Measurements from ENCODE around the gene NR1H2. TPM values are rescaled to one million over a fixed set of nuclear protein-coding genes. Genes with fewer than 3 reads are reported as not detected.

The NR1H2 gene
- total RNA-seq, 1 donor, result 71.2 TPM

- H3K4me3 ChIP-seq (ENCODE audit: low read depth, low read length), result no peak overlapping the region
- no peak for DNase-seq (ENCODE audit: low read depth)
- no peak for TF ChIP-seq CTCF (IDR thresholded peaks at IDR 0.05; ENCODE audit: insufficient read depth, low read depth, low read length)
Measured at GRCh38 chr19:50420127-50420526, 43.9 kb downstream of the NR1H2 start.

- no peak overlapping the region for H3K4me3 ChIP-seq (ENCODE audit: low read depth, low read length)
- TF ChIP-seq CTCF (IDR thresholded peaks at IDR 0.05; ENCODE audit: insufficient read depth, low read depth, low read length), result no peak
- DNase-seq (ENCODE audit: low read depth), result no peak
Measured at GRCh38 chr19:50420808-50421207, 44.6 kb downstream of the NR1H2 start.

- no peak for DNase-seq (ENCODE audit: low read depth)
- TF ChIP-seq CTCF (IDR thresholded peaks at IDR 0.05; ENCODE audit: insufficient read depth, low read depth, low read length), result no peak
- H3K4me3 ChIP-seq (ENCODE audit: low read depth, low read length), result no peak overlapping the region
Measured at GRCh38 chr19:50422397-50423278, 46.4 kb downstream of the NR1H2 start.

- no peak for DNase-seq (ENCODE audit: low read depth)
- TF ChIP-seq CTCF (IDR thresholded peaks at IDR 0.05; ENCODE audit: insufficient read depth, low read depth, low read length), result no peak
- no peak overlapping the region for H3K4me3 ChIP-seq (ENCODE audit: low read depth, low read length)
Measured at GRCh38 chr19:50423279-50424113, 47.2 kb downstream of the NR1H2 start.

- no peak overlapping the region for H3K4me3 ChIP-seq (ENCODE audit: low read depth, low read length)
- no peak for TF ChIP-seq CTCF (IDR thresholded peaks at IDR 0.05; ENCODE audit: insufficient read depth, low read depth, low read length)
- no peak for DNase-seq (ENCODE audit: low read depth)
Measured at GRCh38 chr19:50425581-50425980, 49.3 kb downstream of the NR1H2 start.

GRCh38 chr19:50427318-50427925 lies 51.2 kb downstream of the NR1H2 start:
- DNase-seq (ENCODE audit: low read depth), result no peak
- peak overlapping the region; percentile 21 for H3K4me3 ChIP-seq (ENCODE audit: low read depth, low read length)
- no peak for TF ChIP-seq CTCF (IDR thresholded peaks at IDR 0.05; ENCODE audit: insufficient read depth, low read depth, low read length)
